Renal cortex interstitium (tissue), 3 donors: ENCODE measurements around the gene ADAM19. TPM values are rescaled to one million over a fixed set of nuclear protein-coding genes. Genes with fewer than 3 reads are reported as not detected.

Experiments used
- polyA plus RNA-seq, 3 donors: library from polyadenylated mRNA; unstranded; fragments of 120-200 nt; gene quantifications; one replicate each; pipeline ENCODE4 v1.2.1, GENCODE V29; 2013; ENCODE audit not compliant: insufficient read length in 3 of 3

Gene ADAM19
- polyA plus RNA-seq, 3 donors: 8.4 to 11.6 (median 8.7) TPM

Other genes with a start within 250 kb of the ADAM19 start
- gene NIPAL4, start 115.6 kb downstream of the ADAM19 start, polyA plus RNA-seq: under 1 TPM; 0.32 to 0.62 (median 0.39) TPM
- gene SOX30, start 76.7 kb upstream of the ADAM19 start, polyA plus RNA-seq: under 1 TPM; 0.33 to 0.55 (median 0.45) TPM
- not detected for gene C5orf52, start 95.8 kb upstream of the ADAM19 start, polyA plus RNA-seq
- 10 to 100 TPM; 20.9 to 29.6 (median 27.8) TPM for gene THG1L, start 155.6 kb upstream of the ADAM19 start, polyA plus RNA-seq
- gene LSM11, start 167.9 kb upstream of the ADAM19 start, polyA plus RNA-seq: 1 to 10 TPM; 7.9 to 8.2 (median 7.9) TPM